GM21367 (cell line): ENCODE data around the gene MCC.

ENCODE experiments used
- ATAC-seq: cut with Tn5 transposase; IDR thresholded peaks from one replicate; pipeline ENCODE4 v1.9.1; 2021; ENCODE audit not compliant: unreplicated experiment

The MCC gene

DNA sequence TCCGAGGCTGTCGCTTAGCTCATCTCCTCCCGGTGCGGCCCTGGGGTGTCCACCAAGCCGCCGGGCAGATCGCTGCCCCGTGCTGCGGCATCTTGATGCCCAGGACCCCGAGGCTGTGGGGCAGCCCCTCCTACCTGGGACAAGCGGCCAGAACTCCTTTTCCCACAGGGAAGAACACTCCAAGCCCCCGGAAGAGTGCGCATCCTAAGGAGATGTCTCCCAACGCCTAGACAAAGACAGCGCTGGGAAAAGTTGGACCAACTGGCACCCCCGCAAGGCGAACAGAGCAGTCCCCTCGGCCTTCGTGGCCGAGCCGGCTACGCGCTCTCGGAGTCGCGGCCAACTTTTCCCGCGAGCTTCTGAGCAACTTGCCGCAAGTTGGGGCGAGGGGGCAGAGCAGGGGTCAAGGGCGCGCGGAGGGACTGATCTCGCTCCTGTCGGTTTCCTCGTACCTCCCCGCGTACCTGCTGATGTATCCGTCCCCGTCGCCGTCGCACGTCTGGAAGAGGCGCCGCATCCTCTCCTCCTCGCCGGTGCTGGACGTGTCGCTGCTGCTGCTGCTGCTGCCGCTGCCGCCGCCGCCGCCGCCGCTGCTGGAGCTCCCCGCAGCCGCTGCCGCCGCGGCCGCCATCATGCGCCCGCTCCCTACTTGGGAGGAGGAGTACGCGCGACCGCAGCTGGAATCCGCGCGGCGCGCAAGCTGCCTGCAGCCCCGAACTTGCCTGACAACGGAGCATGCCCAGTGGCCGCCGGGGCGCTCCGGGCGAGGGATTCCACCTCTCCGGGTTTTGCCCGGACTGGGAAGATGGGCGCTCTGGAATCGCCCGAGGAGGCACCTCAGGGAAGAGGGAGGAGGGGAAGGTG is at the start of gene MCC:
MCC (minus strand) TSS at position 673 of the 864 bp plus-strand sequence.
- no peak for ATAC-seq

DNA sequence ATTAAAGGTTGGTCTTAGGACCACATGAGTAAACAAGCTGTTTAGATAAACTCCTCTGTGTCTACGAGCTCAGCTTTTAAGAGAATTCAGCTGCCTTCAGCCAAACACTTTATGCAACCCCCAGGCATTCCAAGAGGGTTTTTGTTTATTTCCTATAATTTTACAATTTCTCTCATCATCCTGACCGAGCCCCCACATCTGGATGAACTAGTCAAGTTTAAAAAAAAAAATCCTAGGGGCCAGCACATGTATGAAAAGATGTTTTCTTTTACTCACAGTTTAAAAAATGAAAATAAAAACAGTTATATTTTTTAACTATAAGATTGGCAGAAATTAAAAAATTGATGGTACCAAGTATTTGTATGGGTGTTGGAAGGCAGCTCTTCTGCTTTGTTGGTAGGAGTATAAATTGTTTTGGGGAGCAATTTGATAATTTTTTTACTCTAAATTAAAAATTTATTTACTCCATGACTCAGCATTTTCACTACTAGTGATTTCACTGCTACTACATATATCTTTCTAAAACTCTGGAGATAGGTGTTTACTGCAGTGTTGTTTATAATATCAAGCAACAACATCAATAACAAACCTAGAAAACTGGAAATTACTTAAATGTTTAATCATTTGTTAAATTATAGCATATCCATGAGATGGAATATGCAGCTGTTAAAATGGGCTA is 43.4 kb upstream of the MCC start:
- no peak for ATAC-seq

DNA sequence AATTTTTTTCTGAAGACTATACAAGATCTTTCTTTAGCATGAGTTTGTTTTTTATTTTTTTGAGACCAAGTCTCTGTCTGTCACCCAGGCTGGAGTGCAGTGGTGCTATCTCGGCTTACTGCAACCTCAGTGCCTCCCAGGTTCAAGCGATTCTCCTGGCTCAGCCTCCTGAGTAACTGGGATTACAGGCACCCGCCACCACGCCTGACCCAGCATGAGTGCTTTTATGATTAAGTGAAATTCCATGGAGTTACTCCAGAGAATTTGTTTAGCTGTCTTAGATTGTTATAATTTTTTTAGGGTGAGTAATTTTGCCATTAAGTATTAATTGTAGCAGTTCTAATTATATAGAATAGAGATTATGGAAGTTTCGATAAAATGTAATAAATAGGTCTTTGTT is 39.5 kb upstream of the MCC start:
- no peak for ATAC-seq

DNA sequence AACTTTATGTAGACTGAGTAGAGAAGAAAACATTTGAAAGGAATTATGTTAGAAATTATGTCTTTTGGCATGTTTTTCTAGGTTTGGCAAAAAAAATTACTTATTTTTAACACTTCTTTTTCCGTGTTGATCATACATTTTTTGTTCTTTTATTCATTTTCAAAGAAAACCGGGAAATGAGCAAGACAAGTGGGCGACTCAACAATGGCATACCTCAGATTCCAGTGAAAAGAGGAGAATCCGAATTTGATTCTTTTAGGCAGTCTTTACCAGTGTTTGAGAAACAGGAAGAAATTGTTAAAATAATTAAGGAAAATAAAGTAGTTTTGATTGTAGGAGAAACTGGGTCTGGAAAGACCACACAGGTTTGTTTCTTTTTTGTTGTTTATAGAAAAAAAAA is 38.2 kb upstream of the MCC start:
- ATAC-seq = no peak

DNA sequence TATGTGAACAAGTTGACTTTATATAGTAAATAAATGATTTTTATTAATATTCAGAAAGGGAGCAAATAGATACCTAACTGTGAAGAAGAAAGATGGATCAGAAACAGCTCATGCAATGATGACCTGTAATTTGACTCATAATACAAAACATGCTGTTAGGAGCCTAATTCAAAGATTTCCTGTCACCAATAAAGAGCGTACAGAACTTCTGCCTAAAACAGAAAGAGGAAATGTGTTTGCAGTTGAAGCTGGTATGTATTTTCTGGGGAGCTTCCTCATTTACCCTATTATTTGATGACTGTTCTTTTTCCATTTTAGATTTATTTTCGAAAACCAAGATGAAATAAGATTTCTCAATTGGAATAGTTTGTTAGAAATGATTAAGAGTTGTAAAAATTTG is 36.7 kb upstream of the MCC start:
- peak; percentile 61 for ATAC-seq

DNA sequence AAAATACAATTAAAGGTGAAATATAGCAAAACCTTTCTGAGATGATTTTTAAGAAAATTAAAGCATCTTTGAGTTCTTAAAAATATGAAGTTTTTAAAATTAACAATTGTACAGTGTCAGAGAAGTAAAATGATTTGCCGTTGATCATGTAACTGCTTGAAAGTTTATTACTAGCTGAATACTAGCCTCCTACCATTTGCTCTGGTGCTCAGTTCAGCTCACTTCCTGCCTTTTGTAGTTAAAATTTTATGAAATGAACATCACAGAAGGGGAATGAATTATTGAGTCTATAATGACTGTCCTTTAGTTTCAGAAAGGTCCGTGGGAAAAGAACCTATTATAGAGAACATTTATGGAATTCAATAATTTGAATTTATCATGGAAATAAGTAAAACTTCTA is 34.9 kb upstream of the MCC start:
- ATAC-seq = no peak

DNA sequence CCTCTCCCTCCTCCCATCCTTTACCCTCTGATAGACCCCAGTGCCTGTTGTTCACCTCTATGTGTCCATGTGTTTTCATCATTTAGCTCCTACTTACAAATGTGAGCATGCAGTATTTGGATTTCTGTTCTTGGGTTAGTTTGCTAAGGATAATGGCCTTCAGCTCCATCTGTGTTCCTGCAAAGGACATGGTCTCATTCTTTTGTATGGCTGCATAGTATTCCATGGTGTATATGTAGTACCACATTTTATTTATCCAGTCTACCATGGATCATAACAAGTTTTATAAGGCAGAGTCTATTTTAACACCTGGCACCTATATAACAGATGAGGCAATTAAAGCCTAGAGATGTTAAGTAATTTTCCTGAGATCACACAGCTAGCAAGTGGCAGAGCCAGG is 32.6 kb upstream of the MCC start:
- no peak for ATAC-seq

DNA sequence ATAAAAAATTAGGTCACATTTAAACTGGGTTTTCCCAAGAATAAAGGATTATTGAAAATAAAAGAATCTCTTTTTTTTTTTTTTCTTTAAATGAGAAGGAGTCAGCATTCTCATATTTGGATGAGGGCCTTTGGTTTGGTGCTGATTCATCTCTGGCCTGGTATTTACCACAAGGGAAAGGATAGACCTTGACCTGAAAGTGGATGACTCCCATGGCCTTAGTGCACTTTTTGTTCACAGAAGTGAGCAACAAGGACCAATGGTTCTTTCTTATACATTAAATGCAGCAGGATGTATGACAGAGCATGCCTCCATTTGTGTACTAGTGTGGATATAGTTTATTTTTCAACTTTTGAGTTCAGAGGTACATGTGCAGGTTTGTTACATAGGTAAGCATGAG is 32.2 kb upstream of the MCC start:
- ATAC-seq = peak; percentile 54

DNA sequence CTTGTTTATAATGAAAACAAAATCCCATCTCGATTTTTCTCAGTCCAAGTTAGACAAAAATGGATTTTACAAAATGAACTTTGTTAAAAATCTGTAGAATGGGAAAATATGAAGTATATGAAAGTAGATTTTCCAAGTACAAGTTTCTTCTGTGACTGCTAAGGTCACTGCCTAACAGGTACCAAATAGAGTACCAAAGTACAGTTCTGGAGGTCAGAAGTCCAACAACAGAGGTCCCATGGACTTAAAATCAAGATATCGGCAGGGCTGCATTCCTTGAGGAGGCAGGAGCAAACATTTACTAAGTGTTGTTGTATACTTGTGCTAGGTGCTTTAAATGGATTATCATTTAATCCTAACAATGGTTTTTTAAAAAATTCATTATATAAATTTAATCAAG is 31.2 kb upstream of the MCC start:
- ATAC-seq = no peak

DNA sequence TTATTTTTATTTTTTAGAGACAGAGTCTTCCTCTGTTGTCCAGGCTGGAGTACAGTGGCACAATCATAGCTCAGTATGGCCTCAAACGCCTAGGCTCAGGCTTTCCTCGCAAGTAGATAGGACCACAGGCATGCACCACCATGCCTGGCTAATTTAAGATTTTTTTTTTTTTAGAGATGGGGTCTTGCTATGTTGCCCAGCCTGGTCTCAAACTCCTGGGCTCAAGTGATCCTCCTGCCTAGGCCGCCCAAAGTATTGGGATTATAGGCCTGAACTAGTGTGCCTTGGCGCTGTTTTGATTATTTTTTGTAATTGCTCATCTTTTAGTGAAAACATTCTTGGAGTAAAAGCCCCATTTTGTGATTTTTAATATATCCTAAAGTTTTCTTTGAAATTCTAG is 30.6 kb upstream of the MCC start:
- ATAC-seq = no peak

DNA sequence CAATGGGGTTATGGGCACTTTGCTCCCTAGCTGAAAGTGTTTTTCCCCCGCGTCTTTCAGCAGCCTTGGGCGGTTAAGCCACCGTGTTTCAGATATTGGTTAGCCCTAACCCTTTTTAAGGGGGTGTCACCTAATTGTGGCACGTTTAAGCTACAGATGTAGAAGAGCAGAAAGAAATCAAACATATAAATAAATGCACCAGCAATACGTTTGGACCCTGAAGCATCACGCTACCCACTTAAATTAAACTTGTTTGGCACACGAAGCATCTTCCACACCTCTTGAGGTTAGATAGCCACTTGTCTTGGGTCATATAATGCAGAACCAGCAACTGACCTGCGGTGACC is 26.0 kb upstream of the MCC start:
- ATAC-seq = no peak

DNA sequence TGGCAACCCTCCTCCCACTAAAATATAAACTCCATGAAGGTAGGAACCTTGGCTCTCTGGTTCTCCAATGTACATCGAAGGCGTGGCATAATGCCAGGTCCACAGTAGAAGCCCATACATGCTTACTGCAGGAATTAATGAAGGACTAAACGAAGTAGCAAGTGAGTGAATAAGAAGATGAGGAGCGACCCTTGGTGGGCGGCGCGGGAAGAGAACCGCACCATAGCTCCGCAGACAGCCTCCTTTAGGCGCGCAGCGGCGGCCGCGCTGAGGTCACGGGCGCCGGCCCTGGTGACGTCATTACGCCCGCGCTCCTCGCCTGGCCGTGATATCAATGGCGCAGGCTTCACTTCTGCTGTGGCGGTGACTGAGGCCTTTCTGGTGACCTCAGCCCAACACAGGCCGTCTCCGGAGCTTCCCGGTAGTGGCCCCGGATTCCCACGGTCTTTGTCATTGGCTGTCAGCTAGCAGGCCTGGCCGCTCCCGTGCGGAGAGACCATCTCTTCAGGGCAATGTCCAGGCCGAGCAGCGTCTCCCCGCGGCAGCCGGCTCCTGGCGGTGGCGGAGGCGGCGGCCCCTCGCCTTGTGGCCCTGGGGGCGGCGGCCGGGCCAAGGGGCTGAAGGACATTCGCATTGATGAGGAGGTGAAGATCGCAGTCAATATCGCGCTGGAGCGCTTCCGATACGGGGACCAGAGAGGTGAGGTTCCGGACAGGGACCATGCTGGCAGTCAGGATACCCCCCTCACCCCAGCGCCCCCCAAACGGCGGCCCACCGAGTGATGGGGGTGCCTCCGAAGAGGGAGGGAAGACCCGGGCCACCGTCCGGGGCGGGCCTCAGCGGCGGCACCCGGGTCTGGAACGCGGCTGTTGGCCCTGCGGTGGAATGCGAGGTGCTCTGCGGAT is 25.4 kb upstream of the MCC start, which contains the start of gene YTHDC2:
YTHDC2 (plus strand) TSS at position 311 of the 905 bp plus-strand sequence; CDS start at position 513, 202 bp downstream.
- peak; percentile 98 for ATAC-seq

DNA sequence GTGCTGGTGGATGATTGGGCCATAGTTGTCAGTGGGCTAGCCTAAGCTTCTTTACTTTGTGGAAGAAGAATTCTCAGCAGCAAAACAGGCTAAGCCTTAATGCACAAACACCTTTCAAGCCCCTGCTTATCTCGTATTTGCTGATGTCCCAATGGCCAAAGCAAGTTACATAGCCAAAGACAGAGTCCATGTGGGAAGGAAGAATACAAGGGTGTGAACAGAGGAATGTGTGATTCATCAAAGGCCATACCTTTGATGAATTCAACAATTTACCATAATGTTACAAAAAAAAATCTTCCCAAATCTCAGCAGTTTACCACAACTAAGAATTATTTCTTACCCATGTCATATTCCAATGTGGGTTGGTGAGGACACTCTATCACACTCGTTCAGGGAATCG is 24.1 kb upstream of the MCC start:
- ATAC-seq = no peak

DNA sequence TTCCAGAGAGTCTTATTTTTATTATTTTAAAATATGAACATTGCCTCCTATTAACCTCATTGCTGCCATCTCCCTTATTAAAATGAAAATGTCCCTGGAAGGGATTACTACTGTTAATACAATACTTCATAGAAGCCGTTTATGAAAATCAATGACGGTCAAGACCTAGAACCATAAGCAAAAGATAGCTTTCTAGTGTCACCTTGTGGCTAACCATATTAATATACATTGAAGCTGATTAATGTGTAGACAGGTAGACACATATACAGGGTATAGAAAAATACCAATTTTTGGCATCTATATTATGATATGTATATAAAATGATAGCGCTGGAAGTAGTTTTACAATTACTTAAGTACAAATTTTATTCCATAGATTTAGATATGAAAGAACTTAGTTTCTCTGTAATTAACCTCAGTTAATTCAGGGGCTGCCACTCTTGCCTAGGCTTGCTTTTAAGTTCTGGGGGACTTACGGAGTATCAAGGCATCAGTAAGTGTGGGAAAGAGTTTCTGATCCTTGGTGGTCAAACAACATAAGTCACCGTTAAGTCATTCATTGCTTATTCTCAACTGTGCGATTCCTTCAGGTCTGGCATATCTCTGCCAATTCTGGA is 22.7 kb upstream of the MCC start:
- no peak for ATAC-seq

DNA sequence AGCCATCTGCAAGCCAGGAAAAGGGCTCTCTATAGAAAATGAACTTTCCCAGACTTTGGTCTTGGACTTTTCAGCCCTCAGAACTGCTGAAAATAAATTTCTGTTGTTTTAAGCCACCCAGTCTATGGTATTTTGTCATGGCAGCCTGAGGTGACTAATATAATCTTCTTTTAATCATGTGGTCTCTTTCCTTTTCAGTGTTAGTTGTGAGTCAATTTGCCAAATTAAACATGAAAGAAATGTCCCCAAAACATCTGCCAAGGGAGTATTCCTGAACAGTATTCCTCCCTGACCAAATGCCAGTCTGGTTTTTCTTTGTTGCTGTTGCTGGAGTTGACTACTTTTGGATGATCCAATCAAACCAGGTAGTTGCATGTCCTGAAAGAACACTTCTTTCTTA is 20.5 kb upstream of the MCC start:
- no peak for ATAC-seq

DNA sequence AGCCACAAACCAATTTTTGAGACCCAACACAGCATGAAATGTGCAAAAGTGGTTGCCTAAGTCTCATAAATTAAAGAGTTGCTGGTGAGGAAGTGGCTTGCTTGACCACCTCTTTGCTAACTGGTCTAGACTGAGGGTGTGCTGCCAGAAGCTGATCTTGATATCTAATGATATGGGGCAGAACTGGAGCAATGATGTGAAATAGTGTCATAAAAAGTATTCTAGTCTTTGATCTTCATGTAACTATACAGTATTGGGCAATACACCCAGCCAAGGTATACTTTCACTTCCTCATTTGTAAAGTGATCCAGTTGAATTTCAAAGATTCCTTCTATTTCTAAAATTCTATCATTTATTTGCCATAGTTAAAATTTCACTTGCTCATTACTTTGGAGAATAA is 19.3 kb upstream of the MCC start:
- ATAC-seq = peak; percentile 40

DNA sequence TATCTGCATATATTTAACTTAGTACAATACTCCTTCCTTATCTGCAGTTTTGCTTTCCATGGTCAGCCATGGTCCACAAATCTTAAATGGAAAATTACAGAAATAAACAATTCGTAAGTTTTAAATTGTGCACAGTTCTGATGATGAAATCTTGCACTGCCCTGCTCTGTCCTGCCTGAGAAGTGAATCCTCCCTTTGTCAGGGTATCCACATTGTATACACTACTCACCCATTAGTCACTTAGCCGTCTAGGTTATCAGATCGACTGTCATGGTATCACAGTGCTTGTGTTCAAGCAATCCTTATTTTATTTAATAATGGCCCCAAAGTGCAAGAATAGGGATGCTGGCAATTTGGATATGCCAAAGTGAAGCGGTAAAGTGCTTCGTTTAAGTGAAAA is 16.9 kb upstream of the MCC start:
- ATAC-seq = no peak

DNA sequence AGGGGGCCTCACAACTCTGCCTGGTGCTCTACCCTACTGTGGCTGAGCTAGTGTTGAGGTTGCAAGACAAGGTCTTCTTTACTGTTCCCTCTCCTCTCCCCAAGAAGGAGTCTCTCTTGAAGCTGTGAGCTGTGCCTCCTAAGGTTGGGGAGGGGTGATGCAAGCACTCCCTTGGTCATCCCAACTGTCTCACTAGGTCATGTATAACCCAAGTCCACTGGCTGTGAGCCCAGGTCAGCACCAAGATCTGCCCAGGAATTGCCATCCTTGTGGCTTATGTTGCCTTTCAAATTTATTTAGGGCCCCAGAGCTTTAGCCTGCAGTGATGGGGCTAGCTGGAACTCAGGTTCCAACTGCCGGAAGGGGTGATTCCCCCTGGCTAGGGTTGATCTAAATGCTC is 14.9 kb upstream of the MCC start:
- ATAC-seq = no peak

DNA sequence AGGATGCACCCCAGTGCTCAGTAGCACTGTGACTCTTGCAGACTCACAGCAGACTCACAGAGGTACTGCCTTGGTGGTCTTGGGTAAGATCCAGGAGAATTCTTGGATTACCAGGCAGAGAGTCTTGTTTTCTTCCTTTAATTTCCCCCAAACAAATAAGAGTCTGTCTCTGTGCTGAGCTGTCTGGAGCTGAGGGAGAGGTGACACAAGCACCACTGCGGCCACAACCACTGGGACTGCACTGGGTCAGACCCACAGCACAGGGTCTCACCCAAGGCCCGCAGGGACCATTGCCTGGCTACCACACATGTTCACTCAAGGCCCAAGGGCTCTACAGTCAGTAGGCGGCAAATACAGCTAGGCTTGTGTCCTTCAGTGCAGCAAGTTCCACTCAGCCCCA is 13.8 kb upstream of the MCC start:
- ATAC-seq = no peak

DNA sequence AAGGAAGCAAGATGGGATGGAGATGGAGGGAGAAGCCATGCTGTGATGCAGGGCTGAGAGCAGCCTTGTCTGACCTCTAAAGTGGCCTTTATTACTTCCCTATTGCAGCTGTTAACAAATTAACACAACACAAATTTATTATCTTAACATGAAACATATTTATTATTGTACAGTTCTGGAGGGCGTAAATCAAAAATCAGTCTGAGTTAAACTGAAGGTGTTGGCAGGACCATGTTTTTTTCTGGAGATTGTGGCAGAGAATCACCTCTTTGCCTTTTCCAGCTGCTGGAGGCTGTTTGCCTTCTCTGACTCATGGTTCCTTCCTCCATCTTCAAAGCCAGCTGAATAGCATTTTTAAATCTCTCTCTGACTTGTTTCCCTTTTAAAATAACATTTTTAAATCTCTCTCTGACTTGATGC is 7.2 kb upstream of the MCC start:
- ATAC-seq = no peak

DNA sequence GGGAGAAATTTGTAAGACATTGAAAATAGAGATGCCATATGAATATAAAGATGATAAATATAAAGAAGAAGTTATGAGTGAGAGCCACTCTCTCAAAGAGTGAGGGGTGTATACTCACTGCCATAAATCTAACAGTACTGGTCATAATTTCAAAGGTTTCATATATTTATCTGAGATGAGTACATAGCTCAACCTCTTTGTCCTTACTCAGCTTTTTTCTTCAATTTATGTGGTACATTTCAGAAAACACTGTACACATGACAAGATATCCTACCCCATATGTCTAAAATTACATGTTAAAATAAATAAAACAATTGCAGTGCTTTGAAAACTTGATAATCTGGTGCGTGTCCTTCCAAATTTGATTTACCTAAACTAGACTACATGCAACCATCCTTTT is 5.2 kb upstream of the MCC start:
- no peak for ATAC-seq
